Measurements from ENCODE around the gene C21orf91. TPM values are rescaled to one million over a fixed set of nuclear protein-coding genes. Genes with fewer than 3 reads are reported as not detected.
"Not testable (repeated sequence)": the region's sequence is repeated elsewhere in the genome, so short reads cannot be mapped to it uniquely, and the experiment has no call there.

The C21orf91 gene
- polyA plus RNA-seq, 4 donors = 1.8 to 8.3 (median 2.1) TPM

DNA sequence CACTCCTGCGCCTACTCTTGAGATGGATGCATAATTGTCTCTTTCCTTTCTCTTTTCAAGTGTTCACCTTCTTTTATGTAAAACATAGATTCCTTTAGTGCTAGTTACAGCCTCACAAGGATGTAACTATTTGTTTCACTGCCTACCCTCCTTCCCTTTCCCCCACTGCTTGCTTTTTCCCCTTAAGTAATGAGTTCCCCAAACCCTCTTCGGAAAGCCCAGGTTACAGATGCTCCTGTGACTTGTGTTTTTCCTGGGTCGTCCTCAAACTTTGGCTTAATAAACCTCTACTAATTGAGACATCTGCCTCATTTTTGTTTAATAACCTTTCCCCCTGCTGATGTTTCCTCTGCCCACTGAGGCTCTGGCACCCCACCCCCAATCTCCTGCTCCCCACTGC, 39.2 kb downstream of the C21orf91 start:
- WGBS, 3 donors = 80 to 93% (median 87%) methylated on average over 3 of the region's 3 CpGs
- peak overlapping the region in 2 of 3 donors; percentile 24 to 73 for H3K27ac ChIP-seq (ENCODE audit: low read depth in 1 of 3, low read length in 2 of 3)
- H3K36me3 ChIP-seq (ENCODE audit: control insufficient read depth in 3 of 3, insufficient read depth in 2 of 3, low read depth in 1 of 3, low read length in 3 of 3) = no peaks in the 10 kb centered on the region
- DNase-seq (no peak), FAIRE-seq (no peak)
- H3K4me3 ChIP-seq (ENCODE audit: low read depth in 1 of 3, low read length in 3 of 3) = no peak overlapping the region
- H3K27me3 ChIP-seq (ENCODE audit: control insufficient read depth in 3 of 3, insufficient read depth in 3 of 3, low read length in 3 of 3) = no peaks in the 10 kb centered on the region
- H3K4me1 ChIP-seq (ENCODE audit: control insufficient read depth in 3 of 3, insufficient read depth in 2 of 3, low read depth in 1 of 3, low read length in 2 of 3) = no peaks in the 10 kb centered on the region
- no peaks in the 10 kb centered on the region for H3K9me3 ChIP-seq (ENCODE audit: control insufficient read depth in 2 of 2, insufficient read depth in 1 of 2, low read depth in 1 of 2, low read length in 1 of 2)

GRCh38 chr21:17779496-17779895, 39.7 kb downstream of the C21orf91 start:
- H3K27ac ChIP-seq (ENCODE audit: low read depth in 1 of 3, low read length in 2 of 3) = peak overlapping the region in 1 of 3 donors; percentile 24
- no peaks in the 10 kb centered on the region for H3K9me3 ChIP-seq (ENCODE audit: control insufficient read depth in 2 of 2, insufficient read depth in 1 of 2, low read depth in 1 of 2, low read length in 1 of 2)
- no peaks in the 10 kb centered on the region for H3K4me1 ChIP-seq (ENCODE audit: control insufficient read depth in 3 of 3, insufficient read depth in 2 of 3, low read depth in 1 of 3, low read length in 2 of 3)
- H3K4me3 ChIP-seq (ENCODE audit: low read depth in 1 of 3, low read length in 3 of 3) = no peak overlapping the region
- WGBS, 3 donors = 72 to 77% (median 74%) methylated on average over 3 of the region's 3 CpGs
- FAIRE-seq = no peak
- DNase-seq = no peak
- H3K36me3 ChIP-seq (ENCODE audit: control insufficient read depth in 3 of 3, insufficient read depth in 2 of 3, low read depth in 1 of 3, low read length in 3 of 3) = no peaks in the 10 kb centered on the region
- no peaks in the 10 kb centered on the region for H3K27me3 ChIP-seq (ENCODE audit: control insufficient read depth in 3 of 3, insufficient read depth in 3 of 3, low read length in 3 of 3)

DNA sequence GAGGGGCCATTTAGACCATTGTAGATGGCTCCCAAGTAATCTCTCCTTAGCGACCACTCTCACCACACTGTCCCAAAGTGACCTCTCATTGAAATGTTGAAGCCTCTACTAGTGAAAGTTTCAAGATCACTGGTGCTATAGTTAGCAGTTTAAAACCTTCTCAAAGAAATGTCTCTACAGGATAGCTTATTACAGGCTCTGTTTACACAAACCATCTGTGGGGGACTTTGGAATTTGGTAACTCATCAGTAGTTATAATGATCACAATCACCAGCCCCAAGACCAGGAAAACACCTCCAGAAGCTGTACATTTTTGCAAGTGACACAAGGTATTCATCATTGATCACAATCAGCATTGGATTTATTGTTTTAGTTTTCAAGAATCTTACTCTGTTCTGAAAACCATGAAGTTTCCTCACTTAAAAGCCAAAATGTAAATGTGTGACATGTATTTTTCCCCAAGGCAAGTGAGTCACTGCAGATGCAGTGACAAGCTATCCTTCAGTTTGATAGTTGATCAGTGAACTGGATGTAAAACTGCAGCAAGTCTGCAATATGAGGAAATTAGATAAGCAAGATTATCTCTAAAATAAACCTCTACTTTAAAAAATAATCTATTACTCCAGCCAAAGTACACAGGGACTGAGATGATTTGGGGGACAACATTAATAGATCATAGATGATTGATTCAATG, 41.9 kb downstream of the C21orf91 start:
- no peak overlapping the region for H3K4me3 ChIP-seq (ENCODE audit: low read depth in 1 of 3, low read length in 3 of 3)
- WGBS, 3 donors = 42 to 61% (median 55%) methylated on average over 1 of the region's 1 CpG
- no peaks in the 10 kb centered on the region for H3K27me3 ChIP-seq (ENCODE audit: control insufficient read depth in 3 of 3, insufficient read depth in 3 of 3, low read length in 3 of 3)
- H3K4me1 ChIP-seq (ENCODE audit: control insufficient read depth in 3 of 3, insufficient read depth in 2 of 3, low read depth in 1 of 3, low read length in 2 of 3) = no peaks in the 10 kb centered on the region
- FAIRE-seq (no peak), DNase-seq (no peak)
- no peaks in the 10 kb centered on the region for H3K9me3 ChIP-seq (ENCODE audit: control insufficient read depth in 2 of 2, insufficient read depth in 1 of 2, low read depth in 1 of 2, low read length in 1 of 2)
- no peak overlapping the region for H3K27ac ChIP-seq (ENCODE audit: low read depth in 1 of 3, low read length in 2 of 3)
- H3K36me3 ChIP-seq (ENCODE audit: control insufficient read depth in 3 of 3, insufficient read depth in 2 of 3, low read depth in 1 of 3, low read length in 3 of 3) = no peaks in the 10 kb centered on the region

- Histone ChIP-seq H3K4me1 (ENCODE audit: control insufficient read depth in 3 of 3, insufficient read depth in 2 of 3, low read depth in 1 of 3, low read length in 2 of 3) (no peaks in the 10 kb centered on the region), H3K27me3 (ENCODE audit: control insufficient read depth in 3 of 3, insufficient read depth in 3 of 3, low read length in 3 of 3) (no peaks in the 10 kb centered on the region), H3K4me3 (ENCODE audit: low read depth in 1 of 3, low read length in 3 of 3) (no peak overlapping the region), H3K36me3 (ENCODE audit: control insufficient read depth in 3 of 3, insufficient read depth in 2 of 3, low read depth in 1 of 3, low read length in 3 of 3) (no peaks in the 10 kb centered on the region), H3K27ac (ENCODE audit: low read depth in 1 of 3, low read length in 2 of 3) (peak overlapping the region in 2 of 3 donors; percentile 4 to 8), H3K9me3 (ENCODE audit: control insufficient read depth in 2 of 2, insufficient read depth in 1 of 2, low read depth in 1 of 2, low read length in 1 of 2) (no peaks in the 10 kb centered on the region)
- WGBS, 3 donors = 59 to 70% (median 70%) methylated on average over 17 of the region's 17 CpGs
- FAIRE-seq (no peak), DNase-seq (no peak)
Measured at GRCh38 chr21:17775431-17776126, 43.6 kb downstream of the C21orf91 start.

GRCh38 chr21:17775021-17775420, 44.1 kb downstream of the C21orf91 start:
- not testable (repeated sequence) for H3K27me3 ChIP-seq (ENCODE audit: control insufficient read depth in 3 of 3, insufficient read depth in 3 of 3, low read length in 3 of 3); H3K4me3 ChIP-seq (ENCODE audit: low read depth in 1 of 3, low read length in 3 of 3); FAIRE-seq; H3K27ac ChIP-seq (ENCODE audit: low read depth in 1 of 3, low read length in 2 of 3); H3K36me3 ChIP-seq (ENCODE audit: control insufficient read depth in 3 of 3, insufficient read depth in 2 of 3, low read depth in 1 of 3, low read length in 3 of 3); DNase-seq; H3K4me1 ChIP-seq (ENCODE audit: control insufficient read depth in 3 of 3, insufficient read depth in 2 of 3, low read depth in 1 of 3, low read length in 2 of 3); H3K9me3 ChIP-seq (ENCODE audit: control insufficient read depth in 2 of 2, insufficient read depth in 1 of 2, low read depth in 1 of 2, low read length in 1 of 2)
- 90 to 97% (median 93%) methylated on average over 7 of the region's 7 CpGs for WGBS, 3 donors

- WGBS, 3 donors = 88 to 93% (median 92%) methylated on average over 3 of the region's 3 CpGs
- no peak overlapping the region for H3K27ac ChIP-seq (ENCODE audit: low read depth in 1 of 3, low read length in 2 of 3)
- H3K4me3 ChIP-seq (ENCODE audit: low read depth in 1 of 3, low read length in 3 of 3) = no peak overlapping the region
- no peaks in the 10 kb centered on the region for H3K9me3 ChIP-seq (ENCODE audit: control insufficient read depth in 2 of 2, insufficient read depth in 1 of 2, low read depth in 1 of 2, low read length in 1 of 2)
- FAIRE-seq (no peak), DNase-seq (no peak)
- H3K4me1 ChIP-seq (ENCODE audit: control insufficient read depth in 3 of 3, insufficient read depth in 2 of 3, low read depth in 1 of 3, low read length in 2 of 3) = no peaks in the 10 kb centered on the region
- no peaks in the 10 kb centered on the region for H3K36me3 ChIP-seq (ENCODE audit: control insufficient read depth in 3 of 3, insufficient read depth in 2 of 3, low read depth in 1 of 3, low read length in 3 of 3)
- no peaks in the 10 kb centered on the region for H3K27me3 ChIP-seq (ENCODE audit: control insufficient read depth in 3 of 3, insufficient read depth in 3 of 3, low read length in 3 of 3)
Measured at GRCh38 chr21:17769447-17769845, 49.7 kb downstream of the C21orf91 start.

- FAIRE-seq (no peak), DNase-seq (no peak)
- Histone ChIP-seq H3K36me3 (ENCODE audit: control insufficient read depth in 3 of 3, insufficient read depth in 2 of 3, low read depth in 1 of 3, low read length in 3 of 3) (no peaks in the 10 kb centered on the region), H3K27ac (ENCODE audit: low read depth in 1 of 3, low read length in 2 of 3) (no peak overlapping the region), H3K4me1 (ENCODE audit: control insufficient read depth in 3 of 3, insufficient read depth in 2 of 3, low read depth in 1 of 3, low read length in 2 of 3) (no peaks in the 10 kb centered on the region), H3K9me3 (ENCODE audit: control insufficient read depth in 2 of 2, insufficient read depth in 1 of 2, low read depth in 1 of 2, low read length in 1 of 2) (no peaks in the 10 kb centered on the region), H3K4me3 (ENCODE audit: low read depth in 1 of 3, low read length in 3 of 3) (no peak overlapping the region), H3K27me3 (ENCODE audit: control insufficient read depth in 3 of 3, insufficient read depth in 3 of 3, low read length in 3 of 3) (no peaks in the 10 kb centered on the region)
- 78 to 86% (median 84%) methylated on average over 3 of the region's 3 CpGs for WGBS, 3 donors
Measured at GRCh38 chr21:17768840-17769446, 50.2 kb downstream of the C21orf91 start.

DNA sequence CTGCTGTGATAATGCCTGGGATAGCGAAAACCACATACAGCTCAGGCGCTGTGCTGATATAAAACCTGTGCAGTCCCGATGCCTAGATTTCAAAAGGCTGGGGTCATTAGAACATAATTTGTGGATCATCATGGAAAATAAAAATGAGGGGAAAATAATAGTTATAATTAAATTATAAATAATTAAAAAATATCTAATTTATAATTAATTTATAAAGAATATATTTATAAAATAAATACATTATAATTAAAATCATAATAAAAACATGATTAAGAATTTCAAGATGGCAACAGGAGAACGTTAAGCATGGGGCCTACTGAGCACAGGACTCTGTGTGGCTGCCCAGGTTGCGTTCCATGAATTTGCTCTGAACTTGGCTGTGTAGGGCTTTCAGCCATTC, 53.9 kb downstream of the C21orf91 start:
- DNase-seq (no peak), FAIRE-seq (no peak)
- Histone ChIP-seq H3K4me3 (ENCODE audit: low read depth in 1 of 3, low read length in 3 of 3) (no peak overlapping the region), H3K36me3 (ENCODE audit: control insufficient read depth in 3 of 3, insufficient read depth in 2 of 3, low read depth in 1 of 3, low read length in 3 of 3) (no peaks in the 10 kb centered on the region), H3K9me3 (ENCODE audit: control insufficient read depth in 2 of 2, insufficient read depth in 1 of 2, low read depth in 1 of 2, low read length in 1 of 2) (no peaks in the 10 kb centered on the region), H3K27ac (ENCODE audit: low read depth in 1 of 3, low read length in 2 of 3) (no peak overlapping the region), H3K4me1 (ENCODE audit: control insufficient read depth in 3 of 3, insufficient read depth in 2 of 3, low read depth in 1 of 3, low read length in 2 of 3) (no peaks in the 10 kb centered on the region), H3K27me3 (ENCODE audit: control insufficient read depth in 3 of 3, insufficient read depth in 3 of 3, low read length in 3 of 3) (no peaks in the 10 kb centered on the region)
- WGBS, 3 donors = 87 to 96% (median 88%) methylated on average over 5 of the region's 5 CpGs

All from small intestine (tissue), 7 donors.